ENCODE results near the gene ECEL1.

DNA sequence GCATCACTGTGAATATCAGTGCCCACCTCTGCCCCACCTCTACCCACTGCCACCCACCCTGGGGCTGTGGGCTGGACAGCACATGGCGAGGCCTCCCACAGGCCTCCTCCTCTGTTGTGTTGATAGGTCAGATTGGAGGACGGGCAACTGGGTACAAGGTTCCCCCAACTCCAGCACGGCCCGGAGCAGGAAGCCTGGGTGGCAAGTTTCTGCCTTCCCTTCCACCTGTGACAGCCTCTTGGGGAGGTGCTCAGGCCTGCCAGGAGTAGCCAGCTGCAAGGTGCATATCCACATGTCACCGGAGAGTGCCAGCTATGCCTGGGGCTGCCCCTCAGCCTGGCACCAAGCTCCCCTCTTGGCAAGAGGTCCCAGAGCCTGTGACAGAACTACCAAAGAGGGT is 6.9 kb upstream of the ECEL1 start:
- TF ChIP-seq, protein P1, sequence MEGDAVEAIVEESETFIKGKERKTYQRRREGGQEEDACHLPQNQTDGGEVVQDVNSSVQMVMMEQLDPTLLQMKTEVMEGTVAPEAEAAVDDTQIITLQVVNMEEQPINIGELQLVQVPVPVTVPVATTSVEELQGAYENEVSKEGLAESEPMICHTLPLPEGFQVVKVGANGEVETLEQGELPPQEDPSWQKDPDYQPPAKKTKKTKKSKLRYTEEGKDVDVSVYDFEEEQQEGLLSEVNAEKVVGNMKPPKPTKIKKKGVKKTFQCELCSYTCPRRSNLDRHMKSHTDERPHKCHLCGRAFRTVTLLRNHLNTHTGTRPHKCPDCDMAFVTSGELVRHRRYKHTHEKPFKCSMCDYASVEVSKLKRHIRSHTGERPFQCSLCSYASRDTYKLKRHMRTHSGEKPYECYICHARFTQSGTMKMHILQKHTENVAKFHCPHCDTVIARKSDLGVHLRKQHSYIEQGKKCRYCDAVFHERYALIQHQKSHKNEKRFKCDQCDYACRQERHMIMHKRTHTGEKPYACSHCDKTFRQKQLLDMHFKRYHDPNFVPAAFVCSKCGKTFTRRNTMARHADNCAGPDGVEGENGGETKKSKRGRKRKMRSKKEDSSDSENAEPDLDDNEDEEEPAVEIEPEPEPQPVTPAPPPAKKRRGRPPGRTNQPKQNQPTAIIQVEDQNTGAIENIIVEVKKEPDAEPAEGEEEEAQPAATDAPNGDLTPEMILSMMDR (IDR thresholded peaks at IDR 0.05) = no peak
- TF ChIP-seq POLR2A (IDR thresholded peaks at IDR 0.05) = no peak
